Measurements from ENCODE around the gene PPP1R3F. TPM values are rescaled to one million over a fixed set of nuclear protein-coding genes. Genes with fewer than 3 reads are reported as not detected.

PPP1R3F gene
- polyA plus RNA-seq, 1 donor from 2014 or later = 21.0 TPM

DNA sequence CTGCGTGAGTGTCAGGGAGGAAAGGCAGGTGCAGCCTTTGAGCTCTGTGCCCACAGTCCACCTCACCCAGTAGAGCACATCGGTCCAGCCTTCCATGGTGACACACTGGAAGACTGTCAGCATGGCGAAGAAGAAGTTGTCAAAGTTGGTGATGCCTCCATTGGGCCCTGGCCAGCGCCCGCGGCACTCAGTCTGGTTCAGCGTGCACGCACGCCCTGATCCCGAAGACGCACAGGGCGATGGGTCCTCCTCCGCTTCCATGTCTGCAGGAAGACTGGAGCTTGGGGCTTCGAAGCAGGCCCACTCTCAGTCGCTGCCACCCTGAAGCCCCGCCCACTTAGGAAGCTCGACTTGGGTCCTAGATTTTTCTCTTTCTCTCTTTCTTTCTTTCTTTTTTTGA is 41.4 kb upstream of the PPP1R3F start:
- Histone ChIP-seq H2AFZ (ENCODE audit: low read depth, low read length) (no peak overlapping the region), H3K4me2 (ENCODE audit: low read length) (no peak overlapping the region), H3K27ac (ENCODE audit: low read length) (no peak overlapping the region), H4K20me1 (ENCODE audit: insufficient read depth) (no peaks in the 10 kb centered on the region), H3F3A (ENCODE audit: insufficient read depth, low read length, poor library complexity, severe bottlenecking) (no peaks in the 10 kb centered on the region), H3K9me3 (ENCODE audit: low read length) (no peaks in the 10 kb centered on the region), H3K27me3 (ENCODE audit: insufficient read depth, low read depth, low read length) (no peaks in the 10 kb centered on the region), H3K9ac (ENCODE audit: low read length) (no peak overlapping the region), H3K4me3 (ENCODE audit: low read length) (no peak overlapping the region), H3K36me3 (ENCODE audit: insufficient read depth, low read length) (no peaks in the 10 kb centered on the region), H3K9me2 (ENCODE audit: insufficient read depth, low read length) (no peaks in the 10 kb centered on the region), H3K79me2 (replicated peaks; ENCODE audit: insufficient read depth, low read length) (no peaks in the 10 kb centered on the region)
- TF ChIP-seq EZH2 (IDR thresholded peaks at IDR 0.05; ENCODE audit: borderline replicate concordance, insufficient read depth, low read length, poor library complexity, severe bottlenecking) (no peak), MXI1 (conservative IDR thresholded peaks at IDR 0.05; ENCODE audit: poor library complexity, severe bottlenecking) (no peak), SMC3 (conservative IDR thresholded peaks at IDR 0.05; ENCODE audit: poor library complexity) (no peak), TAF1 (IDR thresholded peaks at IDR 0.05; ENCODE audit: low read depth) (no peak), RAD21 (conservative IDR thresholded peaks at IDR 0.05) (no peak), EP300 (conservative IDR thresholded peaks at IDR 0.05; ENCODE audit: poor library complexity, severe bottlenecking) (no peak), POLR2AphosphoS5 (IDR thresholded peaks at IDR 0.05) (no peak)
- TF ChIP-seq, protein P1, sequence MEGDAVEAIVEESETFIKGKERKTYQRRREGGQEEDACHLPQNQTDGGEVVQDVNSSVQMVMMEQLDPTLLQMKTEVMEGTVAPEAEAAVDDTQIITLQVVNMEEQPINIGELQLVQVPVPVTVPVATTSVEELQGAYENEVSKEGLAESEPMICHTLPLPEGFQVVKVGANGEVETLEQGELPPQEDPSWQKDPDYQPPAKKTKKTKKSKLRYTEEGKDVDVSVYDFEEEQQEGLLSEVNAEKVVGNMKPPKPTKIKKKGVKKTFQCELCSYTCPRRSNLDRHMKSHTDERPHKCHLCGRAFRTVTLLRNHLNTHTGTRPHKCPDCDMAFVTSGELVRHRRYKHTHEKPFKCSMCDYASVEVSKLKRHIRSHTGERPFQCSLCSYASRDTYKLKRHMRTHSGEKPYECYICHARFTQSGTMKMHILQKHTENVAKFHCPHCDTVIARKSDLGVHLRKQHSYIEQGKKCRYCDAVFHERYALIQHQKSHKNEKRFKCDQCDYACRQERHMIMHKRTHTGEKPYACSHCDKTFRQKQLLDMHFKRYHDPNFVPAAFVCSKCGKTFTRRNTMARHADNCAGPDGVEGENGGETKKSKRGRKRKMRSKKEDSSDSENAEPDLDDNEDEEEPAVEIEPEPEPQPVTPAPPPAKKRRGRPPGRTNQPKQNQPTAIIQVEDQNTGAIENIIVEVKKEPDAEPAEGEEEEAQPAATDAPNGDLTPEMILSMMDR (IDR thresholded peaks at IDR 0.05; ENCODE audit: poor library complexity, severe bottlenecking) = no peak
- TF ChIP-seq, protein P2, sequence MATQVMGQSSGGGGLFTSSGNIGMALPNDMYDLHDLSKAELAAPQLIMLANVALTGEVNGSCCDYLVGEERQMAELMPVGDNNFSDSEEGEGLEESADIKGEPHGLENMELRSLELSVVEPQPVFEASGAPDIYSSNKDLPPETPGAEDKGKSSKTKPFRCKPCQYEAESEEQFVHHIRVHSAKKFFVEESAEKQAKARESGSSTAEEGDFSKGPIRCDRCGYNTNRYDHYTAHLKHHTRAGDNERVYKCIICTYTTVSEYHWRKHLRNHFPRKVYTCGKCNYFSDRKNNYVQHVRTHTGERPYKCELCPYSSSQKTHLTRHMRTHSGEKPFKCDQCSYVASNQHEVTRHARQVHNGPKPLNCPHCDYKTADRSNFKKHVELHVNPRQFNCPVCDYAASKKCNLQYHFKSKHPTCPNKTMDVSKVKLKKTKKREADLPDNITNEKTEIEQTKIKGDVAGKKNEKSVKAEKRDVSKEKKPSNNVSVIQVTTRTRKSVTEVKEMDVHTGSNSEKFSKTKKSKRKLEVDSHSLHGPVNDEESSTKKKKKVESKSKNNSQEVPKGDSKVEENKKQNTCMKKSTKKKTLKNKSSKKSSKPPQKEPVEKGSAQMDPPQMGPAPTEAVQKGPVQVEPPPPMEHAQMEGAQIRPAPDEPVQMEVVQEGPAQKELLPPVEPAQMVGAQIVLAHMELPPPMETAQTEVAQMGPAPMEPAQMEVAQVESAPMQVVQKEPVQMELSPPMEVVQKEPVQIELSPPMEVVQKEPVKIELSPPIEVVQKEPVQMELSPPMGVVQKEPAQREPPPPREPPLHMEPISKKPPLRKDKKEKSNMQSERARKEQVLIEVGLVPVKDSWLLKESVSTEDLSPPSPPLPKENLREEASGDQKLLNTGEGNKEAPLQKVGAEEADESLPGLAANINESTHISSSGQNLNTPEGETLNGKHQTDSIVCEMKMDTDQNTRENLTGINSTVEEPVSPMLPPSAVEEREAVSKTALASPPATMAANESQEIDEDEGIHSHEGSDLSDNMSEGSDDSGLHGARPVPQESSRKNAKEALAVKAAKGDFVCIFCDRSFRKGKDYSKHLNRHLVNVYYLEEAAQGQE (IDR thresholded peaks at IDR 0.05; ENCODE audit: borderline replicate concordance) = no peak

DNA sequence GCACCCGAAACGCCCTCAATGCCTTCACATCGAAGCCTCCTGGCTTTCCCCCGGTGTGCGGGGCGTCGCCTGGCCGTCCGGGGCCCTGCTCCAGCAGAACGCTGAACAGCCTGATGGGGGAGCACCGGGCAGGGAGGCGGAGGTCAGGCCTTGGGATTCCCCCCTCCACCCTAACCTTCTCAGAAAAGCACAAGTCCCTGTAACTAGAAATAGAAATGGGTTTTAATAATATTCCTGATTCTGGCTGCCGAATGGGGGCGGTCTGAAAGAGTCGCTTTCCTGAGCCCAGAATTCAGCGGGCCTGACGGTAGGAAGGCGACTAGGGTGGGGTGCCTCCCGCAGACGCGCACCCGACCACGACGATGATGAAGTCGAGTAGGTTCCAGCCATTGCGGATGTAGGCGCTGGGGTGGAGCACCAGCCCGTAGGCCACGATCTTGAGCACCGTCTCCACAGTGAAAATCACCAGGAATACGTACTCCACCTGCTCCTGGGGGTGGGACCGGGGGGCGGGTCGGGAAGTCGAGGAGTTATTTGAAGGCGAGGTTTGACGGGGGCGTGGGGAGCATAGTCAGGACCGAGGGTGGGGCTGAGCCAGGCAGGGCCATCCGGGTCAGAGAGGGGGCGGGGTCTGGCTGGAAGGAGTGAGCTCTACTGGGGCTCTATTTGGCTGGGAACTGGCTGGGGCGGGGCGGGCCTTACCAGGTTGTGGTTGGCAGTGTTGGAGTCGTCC is 38.9 kb upstream of the PPP1R3F start:
- no peaks in the 10 kb centered on the region for H4K20me1 ChIP-seq (ENCODE audit: insufficient read depth)
- H3K9me3 ChIP-seq (ENCODE audit: low read length) = no peaks in the 10 kb centered on the region
- no peak overlapping the region for H2AFZ ChIP-seq (ENCODE audit: low read depth, low read length)
- TF ChIP-seq MXI1 (conservative IDR thresholded peaks at IDR 0.05; ENCODE audit: poor library complexity, severe bottlenecking) = no peak
- TF ChIP-seq, protein P1 (IDR thresholded peaks at IDR 0.05; ENCODE audit: poor library complexity, severe bottlenecking) = no peak
- no peak for TF ChIP-seq EP300 (conservative IDR thresholded peaks at IDR 0.05; ENCODE audit: poor library complexity, severe bottlenecking)
- TF ChIP-seq TAF1 (IDR thresholded peaks at IDR 0.05; ENCODE audit: low read depth) = no peak
- no peak for TF ChIP-seq RAD21 (conservative IDR thresholded peaks at IDR 0.05)
- TF ChIP-seq POLR2AphosphoS5 (IDR thresholded peaks at IDR 0.05) = no peak
- TF ChIP-seq, protein P2 (IDR thresholded peaks at IDR 0.05; ENCODE audit: borderline replicate concordance) = no peak
- no peak for TF ChIP-seq SMC3 (conservative IDR thresholded peaks at IDR 0.05; ENCODE audit: poor library complexity)
- TF ChIP-seq EZH2 (IDR thresholded peaks at IDR 0.05; ENCODE audit: borderline replicate concordance, insufficient read depth, low read length, poor library complexity, severe bottlenecking) = no peak
- H3F3A ChIP-seq (ENCODE audit: insufficient read depth, low read length, poor library complexity, severe bottlenecking) = no peaks in the 10 kb centered on the region
- H3K79me2 ChIP-seq (replicated peaks; ENCODE audit: insufficient read depth, low read length) = no peaks in the 10 kb centered on the region
- H3K27ac ChIP-seq (ENCODE audit: low read length) = no peak overlapping the region
- no peaks in the 10 kb centered on the region for H3K9me2 ChIP-seq (ENCODE audit: insufficient read depth, low read length)
- no peak overlapping the region for H3K4me3 ChIP-seq (ENCODE audit: low read length)
- H3K27me3 ChIP-seq (ENCODE audit: insufficient read depth, low read depth, low read length) = no peaks in the 10 kb centered on the region
- H3K36me3 ChIP-seq (ENCODE audit: insufficient read depth, low read length) = no peaks in the 10 kb centered on the region
- H3K4me2 ChIP-seq (ENCODE audit: low read length) = no peak overlapping the region
- H3K9ac ChIP-seq (ENCODE audit: low read length) = no peak overlapping the region

Measured in neural cell (in vitro differentiated cells).